ENCODE data around the gene C6orf47.

Gene C6orf47

DNA sequence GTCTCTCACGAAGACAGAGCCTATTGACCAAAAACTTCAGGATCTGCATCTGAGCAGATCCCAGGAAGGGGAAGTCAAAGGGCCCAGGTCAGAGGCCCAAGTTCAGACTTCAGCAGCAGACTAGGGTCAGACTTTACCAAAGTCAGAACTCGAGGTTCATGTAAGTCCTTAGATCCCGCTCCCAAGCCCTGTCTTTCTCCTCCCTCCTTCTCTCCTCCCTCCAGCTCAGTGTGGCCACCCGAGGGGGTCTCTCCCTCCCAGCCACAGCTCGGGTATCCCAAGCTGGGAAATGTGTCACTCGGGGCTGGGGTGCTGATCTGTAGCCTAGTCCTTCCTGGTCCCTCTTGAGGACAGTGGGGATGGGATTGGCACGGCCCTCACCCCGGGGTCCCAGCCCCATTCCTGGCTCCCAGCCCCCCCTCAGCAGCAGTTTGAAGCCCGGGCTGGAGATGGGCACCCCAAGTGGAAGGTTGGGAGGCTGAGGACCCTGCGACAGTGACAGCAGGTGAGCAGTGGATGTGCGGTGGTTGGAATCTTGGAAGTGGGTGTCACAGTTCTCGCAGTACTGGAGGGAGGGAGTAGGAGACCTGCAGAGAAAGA is 1.6 kb upstream of the C6orf47 start:
- no peak overlapping the region for H3K4me3 ChIP-seq (ENCODE audit: low read length)
- H3K9me3 ChIP-seq (ENCODE audit: low read length), result no peaks in the 10 kb centered on the region
- H3K4me1 ChIP-seq (ENCODE audit: insufficient read depth, low read length), result peaks cover 47% of the 10 kb centered on the region
- H3K36me3 ChIP-seq (ENCODE audit: insufficient read depth, low read length), result peaks cover 40% of the 10 kb centered on the region
- no peaks in the 10 kb centered on the region for H3K27me3 ChIP-seq (ENCODE audit: insufficient read depth, low read length)
- H2AFZ ChIP-seq (ENCODE audit: low read depth, low read length), result no peak overlapping the region

DNA sequence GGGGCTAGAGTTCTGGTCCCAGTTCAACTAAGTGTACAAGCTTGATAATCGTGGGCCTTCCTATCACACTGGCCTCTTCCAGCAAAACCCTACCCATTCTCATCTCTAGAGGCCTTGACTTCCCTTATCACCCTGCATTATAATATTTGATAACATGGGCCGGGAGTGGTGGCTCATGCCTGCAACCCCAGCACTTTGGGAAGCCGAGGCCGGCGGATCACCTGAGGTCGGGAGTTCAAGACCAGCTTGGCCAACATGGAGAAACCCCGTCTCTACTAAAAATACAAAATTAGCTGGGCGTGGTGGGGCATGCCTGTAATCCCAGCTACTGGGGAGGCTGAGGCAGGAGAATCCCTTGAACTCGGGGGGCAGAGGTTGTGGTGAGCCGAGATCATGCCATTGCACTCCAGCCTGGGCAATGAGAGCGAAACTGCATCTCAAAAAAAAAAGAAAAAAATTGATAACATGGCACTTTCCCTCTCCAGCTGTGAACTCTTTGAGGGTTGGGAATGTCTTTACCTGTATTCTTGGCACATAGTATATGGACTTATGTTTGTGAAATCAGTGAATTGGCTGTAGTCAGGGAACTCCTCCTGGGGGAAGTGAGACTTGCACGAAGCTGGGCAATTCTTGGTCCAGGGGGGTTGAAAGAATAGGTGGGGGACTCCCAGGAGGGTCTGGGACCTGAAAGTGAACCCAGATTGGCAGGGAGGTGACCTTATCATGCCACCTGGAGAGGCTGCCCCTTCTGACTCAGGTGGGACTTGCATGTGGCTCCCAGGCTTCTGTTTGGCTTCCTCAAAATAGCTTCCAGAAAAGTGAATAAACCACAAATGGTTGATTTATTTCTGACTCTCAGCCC is 915 bp upstream of the C6orf47 start:
- peaks cover 39% of the 10 kb centered on the region for H3K36me3 ChIP-seq (ENCODE audit: insufficient read depth, low read length)

DNA sequence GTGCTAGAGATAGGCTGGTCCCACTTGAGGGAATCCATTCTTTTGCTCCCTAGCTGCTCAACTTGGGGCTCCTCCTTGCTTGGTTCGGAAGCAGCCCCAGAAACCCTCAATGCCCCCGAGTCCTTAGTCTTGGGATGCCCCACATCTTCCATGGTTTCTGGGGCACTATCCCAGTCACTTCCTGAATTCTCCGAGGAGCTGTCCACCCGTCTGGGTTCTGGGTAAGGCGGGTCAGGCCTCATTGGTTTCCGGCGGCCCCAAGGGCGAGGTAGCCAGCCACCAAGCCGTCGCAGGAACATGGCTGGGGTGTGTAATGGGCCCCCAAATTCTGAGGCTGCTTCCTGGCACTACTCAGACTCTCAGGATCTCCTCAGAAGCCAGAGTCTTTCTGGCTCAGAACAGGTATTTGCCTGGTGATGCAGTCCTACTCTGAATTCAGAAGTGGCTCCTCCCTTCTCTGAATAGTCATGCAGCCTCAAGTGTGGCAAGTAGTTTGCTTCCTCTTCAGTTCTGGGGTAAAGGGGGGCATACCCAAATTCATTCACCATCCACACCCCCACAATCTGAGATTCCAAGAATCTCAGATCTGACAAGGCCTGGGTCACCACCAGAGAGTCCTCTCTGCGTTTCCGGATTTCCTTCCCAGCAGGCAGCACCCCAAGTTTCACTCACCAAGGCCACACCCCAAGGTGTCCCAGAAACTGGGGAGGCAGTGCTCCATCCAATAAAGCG is 763 bp downstream of the C6orf47 start:
- Histone ChIP-seq H3K4me3 (ENCODE audit: low read length) (peak overlapping the region; percentile 98), H3K36me3 (ENCODE audit: insufficient read depth, low read length) (peaks cover 42% of the 10 kb centered on the region), H3K4me1 (ENCODE audit: insufficient read depth, low read length) (peaks cover 40% of the 10 kb centered on the region), H3K9me3 (ENCODE audit: low read length) (no peaks in the 10 kb centered on the region), H2AFZ (ENCODE audit: low read depth, low read length) (peak overlapping the region; percentile 62), H3K27me3 (ENCODE audit: insufficient read depth, low read length) (no peaks in the 10 kb centered on the region)

More for the DNA sequence above, 915 bp upstream of the C6orf47 start:
- Histone ChIP-seq H3K27me3 (ENCODE audit: insufficient read depth, low read length) (no peaks in the 10 kb centered on the region), H2AFZ (ENCODE audit: low read depth, low read length) (peak overlapping the region; percentile 62), H3K9me3 (ENCODE audit: low read length) (no peaks in the 10 kb centered on the region), H3K4me3 (ENCODE audit: low read length) (peak overlapping the region; percentile 98), H3K4me1 (ENCODE audit: insufficient read depth, low read length) (peaks cover 41% of the 10 kb centered on the region)

DNA sequence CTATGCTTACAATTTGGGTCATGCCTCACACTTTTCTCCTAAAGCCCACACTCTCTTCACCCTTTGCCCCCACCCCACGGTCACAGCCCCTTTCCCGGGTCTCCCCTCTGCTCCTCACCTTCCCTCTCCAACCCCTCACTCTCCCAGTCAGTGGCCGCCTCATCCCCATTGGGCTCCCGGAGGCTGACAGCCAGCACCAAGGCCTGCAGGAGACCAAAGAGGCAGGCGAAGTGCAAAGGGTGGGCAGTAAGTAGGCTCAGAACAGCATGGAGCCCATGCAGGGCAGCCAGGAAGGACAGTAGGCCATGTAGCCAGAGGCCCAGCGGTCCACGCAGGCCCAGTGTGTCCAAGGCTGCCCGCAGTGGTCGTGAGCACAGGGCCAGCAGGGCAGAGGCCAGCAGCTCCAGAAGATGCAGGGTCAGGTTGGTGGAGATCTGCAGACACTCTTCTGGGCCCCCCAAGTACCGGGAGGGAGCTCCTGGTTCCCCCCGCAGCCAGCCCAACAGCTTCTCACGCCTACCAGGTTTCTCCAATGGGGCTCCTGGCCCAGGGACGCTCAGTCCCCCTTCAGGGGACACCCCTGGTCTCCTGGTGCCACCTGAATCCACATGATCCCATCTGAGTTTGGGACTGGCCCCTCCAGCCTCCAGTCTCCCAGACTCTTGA is 1.5 kb downstream of the C6orf47 start:
- H3K4me1 ChIP-seq (ENCODE audit: insufficient read depth, low read length), result peaks cover 36% of the 10 kb centered on the region
- H3K4me3 ChIP-seq (ENCODE audit: low read length), result peak overlapping the region; percentile 98
- no peaks in the 10 kb centered on the region for H3K27me3 ChIP-seq (ENCODE audit: insufficient read depth, low read length)
- H3K36me3 ChIP-seq (ENCODE audit: insufficient read depth, low read length), result peaks cover 42% of the 10 kb centered on the region
- H2AFZ ChIP-seq (ENCODE audit: low read depth, low read length), result no peak overlapping the region
- H3K9me3 ChIP-seq (ENCODE audit: low read length), result no peaks in the 10 kb centered on the region

DNA sequence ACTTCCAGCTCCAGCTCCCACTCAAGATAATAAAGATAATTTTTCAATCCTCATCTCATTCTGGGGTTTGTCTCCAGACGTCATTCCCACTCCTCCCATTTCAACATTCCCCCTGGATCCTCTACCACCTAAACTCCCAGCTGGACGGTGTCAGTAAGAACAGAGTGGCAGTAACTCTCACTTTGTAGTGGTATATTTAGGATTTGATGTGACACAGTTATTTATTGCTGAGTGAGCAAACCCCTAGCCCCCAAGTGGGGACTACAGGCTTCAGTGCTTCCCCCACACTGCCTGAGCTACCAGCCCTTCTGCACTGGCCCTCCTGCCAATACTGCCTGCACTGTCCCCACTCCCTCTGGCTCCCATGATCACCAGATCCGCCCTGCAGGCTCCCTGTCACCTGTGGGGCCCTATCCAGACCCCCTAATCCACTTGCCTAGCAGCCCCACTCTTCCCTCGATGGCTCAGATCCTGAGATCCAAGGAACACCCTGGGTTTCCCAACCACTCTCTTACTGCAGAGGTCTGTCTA is 2.4 kb downstream of the C6orf47 start:
- Histone ChIP-seq H3K4me1 (ENCODE audit: insufficient read depth, low read length) (peaks cover 29% of the 10 kb centered on the region), H2AFZ (ENCODE audit: low read depth, low read length) (no peak overlapping the region), H3K36me3 (ENCODE audit: insufficient read depth, low read length) (peaks cover 33% of the 10 kb centered on the region), H3K27me3 (ENCODE audit: insufficient read depth, low read length) (no peaks in the 10 kb centered on the region), H3K4me3 (ENCODE audit: low read length) (no peak overlapping the region), H3K9me3 (ENCODE audit: low read length) (no peaks in the 10 kb centered on the region)

DNA sequence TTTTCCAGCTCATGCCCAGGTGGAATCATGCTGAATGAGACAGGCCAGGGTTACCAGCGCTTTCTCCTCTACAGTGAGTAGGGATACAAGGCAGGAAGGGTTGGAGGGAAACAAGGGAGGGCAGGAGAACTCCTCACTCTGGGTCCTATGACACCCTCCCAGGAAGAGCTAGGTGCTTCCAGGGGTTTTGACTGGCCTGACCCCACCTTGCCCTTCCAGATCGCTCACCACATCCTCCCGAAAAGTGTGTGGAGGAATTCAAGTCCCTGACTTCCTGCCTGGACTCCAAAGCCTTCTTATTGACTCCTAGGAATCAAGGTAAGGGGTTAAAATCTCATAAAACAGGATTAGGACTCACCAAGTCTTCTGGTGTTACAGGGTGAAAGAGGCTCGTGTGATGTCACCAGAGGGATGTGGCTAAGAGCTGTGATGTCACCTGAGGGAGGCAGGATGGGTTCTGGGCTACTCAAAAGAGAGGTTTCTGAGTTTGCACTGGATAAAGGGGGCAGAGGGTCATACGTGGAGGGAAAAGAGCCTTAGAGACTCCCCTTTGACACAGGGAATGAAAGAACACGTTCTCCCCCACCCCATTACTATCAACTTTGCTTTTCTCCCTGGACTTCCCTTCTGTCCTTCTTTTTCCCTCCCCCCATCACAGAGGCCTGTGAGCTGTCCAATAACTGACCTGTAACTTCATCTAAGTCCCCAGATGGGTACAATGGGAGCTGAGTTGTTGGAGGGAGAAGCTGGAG is 3.0 kb downstream of the C6orf47 start:
- Histone ChIP-seq H2AFZ (ENCODE audit: low read depth, low read length) (no peak overlapping the region), H3K27me3 (ENCODE audit: insufficient read depth, low read length) (no peaks in the 10 kb centered on the region), H3K4me3 (ENCODE audit: low read length) (no peak overlapping the region), H3K4me1 (ENCODE audit: insufficient read depth, low read length) (peaks cover 27% of the 10 kb centered on the region), H3K36me3 (ENCODE audit: insufficient read depth, low read length) (peaks cover 31% of the 10 kb centered on the region), H3K9me3 (ENCODE audit: low read length) (no peaks in the 10 kb centered on the region)

DNA sequence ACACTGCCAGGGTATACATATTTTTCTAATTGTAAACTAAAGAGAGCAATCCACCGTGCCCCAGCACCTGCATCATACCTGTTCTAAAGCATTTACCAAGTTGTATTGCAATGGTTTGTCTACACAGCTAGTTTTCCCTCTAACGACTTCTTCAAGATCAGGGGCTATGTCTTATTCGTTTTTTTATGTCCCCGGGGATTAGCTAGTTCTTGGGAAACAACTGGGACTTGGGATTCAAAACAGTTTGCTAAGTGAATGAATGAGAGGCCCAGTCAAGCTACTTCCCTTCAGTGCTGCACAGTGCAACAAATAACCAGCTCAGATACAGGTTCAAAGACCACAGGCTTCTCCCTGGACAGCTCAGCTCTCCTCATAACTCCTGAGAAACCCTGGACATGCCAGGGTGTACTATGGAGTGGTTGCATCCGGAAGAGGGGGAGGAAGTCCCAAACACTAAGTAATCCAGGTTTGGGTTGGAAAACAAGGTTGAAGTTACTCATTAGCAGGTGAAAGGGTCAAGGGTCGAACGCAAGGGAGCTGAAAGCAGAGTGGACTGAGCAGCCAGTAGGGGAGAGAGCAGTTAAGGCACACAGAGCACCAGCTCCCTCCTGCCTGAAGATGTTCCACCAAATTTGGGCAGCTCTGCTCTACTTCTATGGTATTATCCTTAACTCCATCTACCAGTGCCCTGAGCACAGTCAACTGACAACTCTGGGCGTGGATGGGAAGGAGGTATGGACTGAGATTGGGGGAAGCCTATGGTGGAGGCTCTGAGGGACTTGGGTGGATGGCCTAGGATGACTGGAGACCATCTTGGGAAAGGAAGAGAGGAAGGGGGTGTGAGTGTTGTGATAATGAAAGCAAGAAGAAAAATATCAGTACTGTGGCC is 5.0 kb downstream of the C6orf47 start, which contains the start of gene APOM:
Gene APOM, plus strand, starts transcription at position 546 of the 889 bp plus-strand sequence. Its CDS starts 73 bp downstream, at position 619.
- no peaks in the 10 kb centered on the region for H3K9me3 ChIP-seq (ENCODE audit: low read length)
- H2AFZ ChIP-seq (ENCODE audit: low read depth, low read length), result no peak within 1 kb of the TSS
- peaks cover 32% of the 10 kb centered on the region for H3K4me1 ChIP-seq (ENCODE audit: insufficient read depth, low read length)

DNA sequence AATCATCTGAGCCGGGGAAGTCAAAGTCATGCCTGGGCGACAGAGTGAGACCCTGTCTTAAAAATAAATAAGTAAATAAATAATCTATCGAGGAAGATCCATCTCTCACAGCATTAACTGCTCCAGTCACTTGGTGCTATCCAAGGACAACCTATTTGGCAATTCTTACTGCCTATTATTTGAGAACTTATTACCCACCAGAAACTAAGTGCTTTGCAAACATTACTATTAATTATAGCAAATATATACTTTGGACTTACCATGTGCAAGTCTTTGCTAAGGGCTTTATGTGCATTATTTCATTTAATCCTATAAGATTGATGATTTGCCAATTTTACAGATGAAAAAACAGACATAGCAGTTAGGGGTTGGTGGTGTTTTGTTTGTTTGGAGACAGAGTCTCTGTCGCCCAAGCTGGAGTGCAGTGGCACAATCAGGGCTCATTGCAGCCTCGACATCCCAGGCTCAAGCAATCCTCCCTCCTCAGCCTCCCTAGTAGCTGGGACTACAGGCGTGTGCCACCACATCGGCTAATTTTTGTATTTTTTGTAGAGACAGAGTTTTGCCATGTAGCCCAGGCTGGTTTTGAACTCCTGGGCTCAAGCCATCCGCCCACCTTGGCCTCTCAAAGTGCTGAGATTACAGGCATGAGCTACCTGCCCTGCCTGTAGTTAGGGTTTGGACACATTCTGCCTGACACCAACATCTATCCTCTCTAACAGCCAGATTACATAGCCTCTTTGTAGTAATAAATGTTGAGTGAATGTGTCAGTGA is 5.8 kb downstream of the C6orf47 start:
- Histone ChIP-seq H3K36me3 (ENCODE audit: insufficient read depth, low read length) (peaks cover 20% of the 10 kb centered on the region), H3K9me3 (ENCODE audit: low read length) (no peaks in the 10 kb centered on the region), H3K27me3 (ENCODE audit: insufficient read depth, low read length) (no peaks in the 10 kb centered on the region), H2AFZ (ENCODE audit: low read depth, low read length) (no peak overlapping the region), H3K4me1 (ENCODE audit: insufficient read depth, low read length) (peaks cover 26% of the 10 kb centered on the region), H3K4me3 (ENCODE audit: low read length) (no peak overlapping the region)

More for the DNA sequence above, 5.0 kb downstream of the C6orf47 start, which contains the start of gene APOM:
- Histone ChIP-seq H3K4me3 (ENCODE audit: low read length) (no peak within 1 kb of the TSS), H3K36me3 (ENCODE audit: insufficient read depth, low read length) (peaks cover 20% of the 10 kb centered on the region), H3K27me3 (ENCODE audit: insufficient read depth, low read length) (no peaks in the 10 kb centered on the region)

DNA sequence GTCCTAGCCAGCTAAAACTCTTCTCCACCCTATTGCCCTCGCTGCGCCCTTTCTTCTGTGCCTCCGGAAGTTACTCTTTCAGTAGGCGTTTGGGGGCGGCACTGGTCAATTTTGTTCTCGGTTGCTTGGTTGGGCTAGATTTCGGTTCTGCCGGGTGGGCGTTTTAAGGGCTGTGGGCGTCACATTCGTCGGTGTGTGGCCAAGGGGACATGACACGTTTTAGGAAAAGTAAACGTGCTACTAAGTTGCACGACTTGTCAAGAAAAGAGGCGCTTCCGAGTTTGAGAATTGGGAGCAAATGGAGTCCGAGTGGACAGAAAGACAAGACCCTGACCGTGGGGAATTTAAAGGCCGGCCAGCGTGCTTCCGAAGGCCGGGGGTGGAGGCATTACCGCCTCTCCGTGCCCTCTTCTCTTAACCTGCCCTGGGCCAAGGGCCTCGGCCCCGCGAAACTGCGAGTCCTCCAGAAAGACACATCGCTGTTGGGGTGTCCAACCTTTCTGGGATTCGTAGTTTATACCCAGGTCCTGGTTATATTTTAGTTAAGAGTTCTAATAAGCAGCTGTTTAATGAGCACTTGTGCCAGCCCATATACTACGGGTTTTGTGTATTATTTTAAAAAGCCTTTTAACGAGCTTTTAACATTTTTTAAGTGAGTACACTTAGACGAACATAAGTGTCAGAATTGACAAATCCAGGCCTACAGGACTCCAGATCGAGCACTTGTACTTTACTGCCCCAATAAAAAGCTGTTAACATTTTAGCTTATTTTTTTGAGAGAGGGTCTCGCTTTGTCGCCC is 7.5 kb downstream of the C6orf47 start:
- Histone ChIP-seq H3K36me3 (ENCODE audit: insufficient read depth, low read length) (peaks cover 33% of the 10 kb centered on the region), H3K4me3 (ENCODE audit: low read length) (peak overlapping the region; percentile 76)

DNA sequence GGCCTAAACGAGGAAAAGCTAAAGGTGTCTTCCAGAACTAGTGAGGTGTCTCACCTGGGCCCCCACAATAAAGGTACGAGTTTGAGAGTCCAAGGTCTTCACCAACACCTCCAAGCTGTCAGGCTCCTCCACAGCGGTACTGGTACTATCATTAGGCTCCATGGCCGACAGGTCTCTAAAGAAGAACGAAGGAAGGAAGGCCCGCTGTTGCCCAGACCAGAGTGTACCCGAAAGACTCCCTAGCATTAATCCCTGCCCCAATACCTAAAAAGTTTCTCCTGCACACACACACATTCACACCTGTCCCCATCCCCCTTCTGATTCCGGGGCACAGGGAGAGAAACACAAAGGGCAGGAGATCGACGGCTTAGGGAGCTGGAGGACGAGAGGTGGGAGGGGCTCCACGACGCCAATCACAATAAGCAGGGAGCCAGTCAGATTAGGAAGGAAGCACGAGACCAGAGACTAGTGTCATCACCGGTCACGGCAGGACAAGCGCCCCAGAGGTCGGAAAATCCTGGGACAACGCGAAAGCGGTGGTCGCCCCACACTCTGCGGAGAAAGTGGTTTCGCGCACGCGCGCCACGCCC is 8.9 kb downstream of the C6orf47 start:
- Histone ChIP-seq H3K36me3 (ENCODE audit: insufficient read depth, low read length) (peaks cover 32% of the 10 kb centered on the region), H3K9me3 (ENCODE audit: low read length) (no peaks in the 10 kb centered on the region), H3K4me1 (ENCODE audit: insufficient read depth, low read length) (peaks cover 12% of the 10 kb centered on the region), H2AFZ (ENCODE audit: low read depth, low read length) (no peak overlapping the region), H3K27me3 (ENCODE audit: insufficient read depth, low read length) (no peaks in the 10 kb centered on the region), H3K4me3 (ENCODE audit: low read length) (peak overlapping the region; percentile 76)

More for the DNA sequence above, 7.5 kb downstream of the C6orf47 start:
- no peaks in the 10 kb centered on the region for H3K9me3 ChIP-seq (ENCODE audit: low read length)
- no peaks in the 10 kb centered on the region for H3K27me3 ChIP-seq (ENCODE audit: insufficient read depth, low read length)
- H3K4me1 ChIP-seq (ENCODE audit: insufficient read depth, low read length), result peaks cover 12% of the 10 kb centered on the region
- peak overlapping the region; percentile 1 for H2AFZ ChIP-seq (ENCODE audit: low read depth, low read length)
